HUES64 (cell line): ENCODE data around the gene SYTL3. TPM values are rescaled to one million over a fixed set of nuclear protein-coding genes. Genes with fewer than 3 reads are reported as not detected.
"Not testable (repeated sequence)": the region's sequence is repeated elsewhere in the genome, so short reads cannot be mapped to it uniquely, and the experiment has no call there.

Experiments
- H3K27ac ChIP-seq: 2 replicates; pipeline ENCODE4 v1.7.0; 2013; ENCODE audit warnings: low read depth, low read length, inconsistent platforms
- H3K27me3 ChIP-seq: 2 replicates; pipeline ENCODE4 v1.6.1; 2013; ENCODE audit warnings: mild to moderate bottlenecking, low read length; ENCODE audit not compliant: insufficient read depth
- H3K36me3 ChIP-seq: 2 replicates; pipeline ENCODE4 v1.6.1; 2013; ENCODE audit warnings: mild to moderate bottlenecking, low read length; ENCODE audit not compliant: insufficient read depth
- H3K4me1 ChIP-seq: 2 replicates; pipeline ENCODE4 v1.6.1; 2013; ENCODE audit warnings: mild to moderate bottlenecking, low read length, moderate library complexity; ENCODE audit not compliant: insufficient read depth
- H3K4me3 ChIP-seq: 2 replicates; pipeline ENCODE4 v1.5.1; 2013; ENCODE audit warnings: mild to moderate bottlenecking, low read length, moderate library complexity
- H3K9ac ChIP-seq: 2 replicates; pipeline ENCODE4 v1.6.1; 2013; ENCODE audit warnings: mild to moderate bottlenecking, low read depth, low read length
- H3K9me3 ChIP-seq: 2 replicates; pipeline ENCODE4 v1.6.1; 2013; ENCODE audit warnings: low read depth, low read length; ENCODE audit not compliant: insufficient read depth
- WGBS: fragments of 150-250, 120-280 bp; methylation state at CpG from one replicate; pipeline ENCODE4 v1.1.7; 2013; ENCODE audit warnings: missing lambda C conversion rate; 5-methylcytosine and 5-hydroxymethylcytosine counted together
- polyA plus RNA-seq, 2 experiments: library from polyadenylated mRNA; stranded (reverse); fragments of 50-300 nt; gene quantifications; one replicate each; pipeline ENCODE4 v1.2.3, GENCODE V29; 2013

SYTL3 gene
- polyA plus RNA-seq (2013, experiment 1 of 2), result 0.20 TPM
- polyA plus RNA-seq (2013, experiment 2 of 2), result 1.3 TPM

GRCh38 chr6:158649289-158650143, at the start of gene SYTL3:
Gene SYTL3 (plus strand): TSS chr6:158650054. CDS start chr6:158663269, 13,215 bp downstream.
- WGBS, result 74% methylated on average over 15 of the region's 15 CpGs

GRCh38 chr6:158603261-158604047, 46.4 kb upstream of the SYTL3 start:
- Histone ChIP-seq H3K4me3 (no peak overlapping the region), H3K9me3 (no peaks in the 10 kb centered on the region), H3K36me3 (peaks cover 49% of the 10 kb centered on the region), H3K27ac (no peak overlapping the region), H3K4me1 (no peaks in the 10 kb centered on the region), H3K27me3 (no peaks in the 10 kb centered on the region), H3K9ac (no peak overlapping the region)
- WGBS, result 92% methylated on average over 14 of the region's 15 CpGs

More at GRCh38 chr6:158649289-158650143, at the start of gene SYTL3:
- Histone ChIP-seq H3K9ac (no peak within 1 kb of the TSS), H3K27ac (no peak within 1 kb of the TSS), H3K4me3 (no peak within 1 kb of the TSS), H3K4me1 (peaks cover 10% of the 10 kb centered on the region; the same call in 1 of the 2 replicates), H3K27me3 (peaks cover 15% of the 10 kb centered on the region), H3K36me3 (no peaks in the 10 kb centered on the region), H3K9me3 (no peaks in the 10 kb centered on the region)

GRCh38 chr6:158604048-158604406, 45.8 kb upstream of the SYTL3 start:
- no peaks in the 10 kb centered on the region for H3K4me1 ChIP-seq
- no peak overlapping the region for H3K9ac ChIP-seq
- H3K9me3 ChIP-seq, result no peaks in the 10 kb centered on the region
- H3K4me3 ChIP-seq, result no peak overlapping the region
- WGBS, result 91% methylated on average over 6 of the region's 6 CpGs
- no peak overlapping the region for H3K27ac ChIP-seq
- H3K27me3 ChIP-seq, result no peaks in the 10 kb centered on the region
- peaks cover 53% of the 10 kb centered on the region for H3K36me3 ChIP-seq

GRCh38 chr6:158605266-158605878, 44.5 kb upstream of the SYTL3 start:
- H3K9ac ChIP-seq, result no peak overlapping the region
- no peaks in the 10 kb centered on the region for H3K27me3 ChIP-seq
- 76% methylated on average over 13 of the region's 13 CpGs for WGBS
- H3K4me1 ChIP-seq, result no peaks in the 10 kb centered on the region
- H3K36me3 ChIP-seq, result peaks cover 57% of the 10 kb centered on the region
- no peak overlapping the region for H3K4me3 ChIP-seq
- H3K27ac ChIP-seq, result no peak overlapping the region
- H3K9me3 ChIP-seq, result no peaks in the 10 kb centered on the region

- H3K9ac ChIP-seq, H3K4me1 ChIP-seq, H3K27me3 ChIP-seq, H3K9me3 ChIP-seq, H3K4me3 ChIP-seq, H3K27ac ChIP-seq: not testable (repeated sequence)
- WGBS, result 93% methylated on average over 15 of the region's 15 CpGs
- H3K36me3 ChIP-seq, result peaks cover 60% of the 10 kb centered on the region
Observed at GRCh38 chr6:158606011-158606410, 43.8 kb upstream of the SYTL3 start.

GRCh38 chr6:158606935-158607334, 42.9 kb upstream of the SYTL3 start:
- no peak overlapping the region for H3K4me3 ChIP-seq
- no peak overlapping the region for H3K9ac ChIP-seq
- H3K27me3 ChIP-seq, result no peaks in the 10 kb centered on the region
- H3K9me3 ChIP-seq, result no peaks in the 10 kb centered on the region
- H3K4me1 ChIP-seq, result peaks cover 13% of the 10 kb centered on the region
- WGBS, result 90% methylated on average over 7 of the region's 7 CpGs
- peaks cover 63% of the 10 kb centered on the region for H3K36me3 ChIP-seq
- H3K27ac ChIP-seq, result no peak overlapping the region

- 96% methylated on average over 14 of the region's 14 CpGs for WGBS
- peaks cover 20% of the 10 kb centered on the region for H3K4me1 ChIP-seq
- no peak overlapping the region for H3K9ac ChIP-seq
- no peak overlapping the region for H3K27ac ChIP-seq
- no peaks in the 10 kb centered on the region for H3K9me3 ChIP-seq
- peaks cover 59% of the 10 kb centered on the region for H3K36me3 ChIP-seq
- no peak overlapping the region for H3K4me3 ChIP-seq
- H3K27me3 ChIP-seq, result no peaks in the 10 kb centered on the region
Observed at GRCh38 chr6:158607411-158608170, 42.3 kb upstream of the SYTL3 start.

GRCh38 chr6:158608221-158608620, 41.6 kb upstream of the SYTL3 start:
- H3K4me1 ChIP-seq, result peaks cover 22% of the 10 kb centered on the region
- H3K9me3 ChIP-seq, result no peaks in the 10 kb centered on the region
- H3K36me3 ChIP-seq, result peaks cover 64% of the 10 kb centered on the region
- no peaks in the 10 kb centered on the region for H3K27me3 ChIP-seq
- H3K4me3 ChIP-seq, result no peak overlapping the region
- H3K9ac ChIP-seq, result no peak overlapping the region
- no peak overlapping the region for H3K27ac ChIP-seq
- WGBS, result 94% methylated on average over 12 of the region's 12 CpGs

GRCh38 chr6:158609455-158610155, 40.2 kb upstream of the SYTL3 start:
- H3K27ac ChIP-seq, result no peak overlapping the region
- 94% methylated on average over 13 of the region's 13 CpGs for WGBS
- H3K9ac ChIP-seq, result no peak overlapping the region
- peaks cover 22% of the 10 kb centered on the region for H3K4me1 ChIP-seq
- H3K36me3 ChIP-seq, result peaks cover 75% of the 10 kb centered on the region
- H3K4me3 ChIP-seq, result no peak overlapping the region
- no peaks in the 10 kb centered on the region for H3K27me3 ChIP-seq
- no peaks in the 10 kb centered on the region for H3K9me3 ChIP-seq

GRCh38 chr6:158610319-158610968, 39.4 kb upstream of the SYTL3 start:
- WGBS, result 84% methylated on average over 9 of the region's 9 CpGs
- no peak overlapping the region for H3K9ac ChIP-seq
- no peak overlapping the region for H3K4me3 ChIP-seq
- no peaks in the 10 kb centered on the region for H3K9me3 ChIP-seq
- H3K27me3 ChIP-seq, result no peaks in the 10 kb centered on the region
- peaks cover 80% of the 10 kb centered on the region for H3K36me3 ChIP-seq
- peak overlapping the region; percentile 85 for H3K27ac ChIP-seq
- peaks cover 22% of the 10 kb centered on the region for H3K4me1 ChIP-seq
